Activated CD8-positive, alpha-beta memory T cell treated with anti-CD3 and anti-CD28 coated beads, Interleukin-2, amount 50 U/mL, for 4 hours (primary cell): ENCODE results near the gene ZNF219.

Experiments
- DNase-seq: peaks from one replicate; pipeline ENCODE4 v3.0.0-alpha.2; 2020

The ZNF219 gene

DNA sequence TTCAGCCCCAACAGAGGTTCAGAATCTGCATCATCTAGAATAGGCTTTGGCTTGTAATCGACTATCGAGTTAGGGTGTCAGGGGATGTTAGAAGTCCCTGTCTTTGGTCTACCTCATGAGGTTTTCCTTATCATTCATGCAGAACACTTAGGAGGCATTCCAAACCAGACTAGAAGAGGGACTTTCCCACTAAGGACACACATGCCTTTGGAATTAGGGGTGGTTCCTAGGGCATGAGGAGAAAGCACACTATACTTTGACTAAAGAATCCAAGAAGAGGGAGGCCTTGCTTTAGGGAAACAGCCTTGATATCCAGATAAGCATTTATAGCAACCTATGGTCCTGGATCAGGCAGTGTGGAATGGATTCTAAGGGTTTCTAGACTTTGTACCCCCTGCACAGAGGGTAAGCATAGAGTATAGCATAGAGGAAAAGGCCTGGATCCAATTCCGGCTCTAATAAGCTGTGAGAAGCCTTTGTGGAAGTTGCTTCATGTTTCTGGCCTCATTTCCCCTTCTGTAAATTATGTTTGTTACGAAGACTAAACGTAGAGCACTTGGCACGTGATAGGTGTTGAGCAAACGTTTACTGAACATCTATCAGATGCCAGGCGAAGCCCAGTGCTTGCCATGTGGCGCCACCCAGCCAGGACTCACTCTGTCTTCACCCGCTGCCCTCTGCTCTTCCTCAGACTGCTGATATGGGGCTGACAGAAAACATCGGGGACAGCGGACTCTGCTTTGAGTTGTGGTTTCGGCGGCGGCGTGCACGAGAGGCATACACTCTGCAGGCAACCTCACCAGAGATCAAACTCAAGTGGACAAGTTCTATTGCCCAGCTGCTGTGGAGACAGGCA is 13.2 kb downstream of the ZNF219 start:
- no peak for DNase-seq

DNA sequence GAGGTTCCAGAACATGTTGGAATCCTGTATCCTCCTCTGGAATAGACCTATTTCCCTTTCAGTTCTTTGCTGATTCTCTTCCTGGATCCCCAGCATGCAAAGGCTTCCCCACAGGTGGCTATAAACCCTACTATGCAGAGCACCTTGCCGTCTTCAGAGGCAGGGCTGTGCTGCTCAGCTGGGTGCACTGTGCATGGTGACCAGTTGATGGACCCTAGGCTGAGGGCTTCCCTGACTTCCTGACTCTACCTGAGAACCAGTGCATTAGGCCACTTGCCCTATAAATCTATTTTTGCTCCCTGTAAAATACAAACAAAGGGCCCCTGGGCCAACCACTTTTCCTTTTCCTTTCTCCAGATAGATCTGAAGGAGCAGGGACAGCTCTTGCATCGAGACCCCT is 14.1 kb downstream of the ZNF219 start:
- DNase-seq, result no peak

DNA sequence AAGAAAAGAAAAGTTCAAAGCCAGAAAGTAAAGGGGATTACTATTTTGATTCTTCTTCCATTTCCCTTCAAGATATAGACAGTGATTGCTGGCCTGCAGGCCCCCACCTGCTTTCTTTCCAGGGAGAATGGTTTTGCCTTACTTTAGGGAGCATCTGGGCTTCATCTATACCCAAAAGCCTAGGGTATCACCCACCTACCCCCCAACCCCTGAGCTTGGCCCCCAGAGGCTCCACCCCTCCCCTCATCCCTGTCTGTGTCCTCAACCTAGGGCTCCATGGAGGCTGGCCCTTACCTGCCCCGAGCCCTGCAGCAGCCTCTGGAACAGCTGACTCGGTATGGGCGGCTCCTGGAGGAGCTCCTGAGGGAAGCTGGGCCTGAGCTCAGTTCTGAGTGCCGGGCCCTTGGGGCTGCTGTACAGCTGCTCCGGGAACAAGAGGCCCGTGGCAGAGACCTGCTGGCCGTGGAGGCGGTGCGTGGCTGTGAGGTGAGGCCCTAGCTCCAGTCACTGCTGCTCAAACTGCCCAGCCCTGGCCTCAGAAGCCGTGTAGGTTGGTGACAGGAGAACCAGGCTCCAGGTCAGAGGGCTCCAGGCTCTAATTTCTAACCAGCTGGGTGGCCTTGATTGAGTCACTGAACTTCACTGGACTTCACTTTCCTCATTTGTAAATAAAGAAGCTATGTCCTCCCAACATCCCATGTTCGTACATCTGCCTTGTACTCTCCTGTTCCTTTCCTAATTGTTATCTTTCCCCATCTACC is 14.7 kb downstream of the ZNF219 start:
- no peak for DNase-seq

DNA sequence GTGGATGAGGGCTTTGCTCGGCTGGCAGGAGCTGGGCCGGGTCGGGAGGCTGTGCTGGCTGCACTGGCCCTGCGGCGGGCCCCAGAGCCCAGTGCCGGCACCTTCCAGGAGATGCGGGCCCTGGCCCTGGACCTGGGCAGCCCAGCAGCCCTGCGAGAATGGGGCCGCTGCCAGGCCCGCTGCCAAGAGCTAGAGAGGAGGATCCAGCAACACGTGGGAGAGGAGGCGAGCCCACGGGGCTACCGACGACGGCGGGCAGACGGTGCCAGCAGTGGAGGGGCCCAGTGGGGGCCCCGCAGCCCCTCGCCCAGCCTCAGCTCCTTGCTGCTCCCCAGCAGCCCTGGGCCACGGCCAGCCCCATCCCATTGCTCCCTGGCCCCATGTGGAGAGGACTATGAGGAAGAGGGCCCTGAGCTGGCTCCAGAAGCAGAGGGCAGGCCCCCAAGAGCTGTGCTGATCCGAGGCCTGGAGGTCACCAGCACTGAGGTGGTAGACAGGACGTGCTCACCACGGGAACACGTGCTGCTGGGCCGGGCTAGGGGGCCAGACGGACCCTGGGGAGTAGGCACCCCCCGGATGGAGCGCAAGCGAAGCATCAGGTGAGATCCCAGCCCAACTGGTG is 16.8 kb downstream of the ZNF219 start:
- DNase-seq, result no peak

DNA sequence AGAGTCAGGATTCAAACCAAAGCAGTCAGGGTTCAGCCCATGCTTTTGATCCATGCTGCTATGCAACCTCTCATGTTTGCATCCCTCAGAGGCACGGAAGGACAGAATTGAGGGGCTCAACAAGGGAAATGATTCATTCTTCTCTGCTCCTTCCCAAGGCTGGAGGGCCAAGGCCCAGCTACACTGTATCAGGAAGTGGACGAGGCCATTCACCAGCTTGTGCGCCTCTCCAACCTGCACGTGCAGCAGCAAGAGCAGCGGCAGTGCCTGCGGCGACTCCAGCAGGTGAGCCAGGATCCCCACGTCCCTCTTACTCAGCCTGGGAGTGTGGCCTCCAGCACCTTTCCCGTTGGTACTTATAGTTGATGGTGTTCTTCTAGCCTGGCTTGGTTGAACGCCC is 19.7 kb downstream of the ZNF219 start:
- DNase-seq, result no peak

DNA sequence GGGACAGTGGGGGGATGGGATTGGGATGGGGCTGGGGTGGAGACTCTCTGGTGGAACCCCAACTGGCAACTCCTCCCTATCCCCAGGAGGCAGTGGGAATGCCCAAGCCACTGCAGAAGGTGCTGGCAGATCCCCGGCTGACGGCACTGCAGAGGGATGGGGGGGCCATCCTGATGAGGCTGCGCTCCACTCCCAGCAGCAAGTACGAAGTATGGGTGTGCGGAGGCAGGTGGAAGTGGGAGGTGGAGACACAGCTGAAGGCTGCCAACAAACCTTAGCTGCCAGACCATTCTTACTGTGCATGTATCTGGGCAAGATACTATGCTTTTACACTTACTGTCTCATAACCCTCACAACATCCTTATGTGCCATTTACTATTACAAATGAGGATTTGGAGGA is 20.2 kb downstream of the ZNF219 start:
- no peak for DNase-seq

DNA sequence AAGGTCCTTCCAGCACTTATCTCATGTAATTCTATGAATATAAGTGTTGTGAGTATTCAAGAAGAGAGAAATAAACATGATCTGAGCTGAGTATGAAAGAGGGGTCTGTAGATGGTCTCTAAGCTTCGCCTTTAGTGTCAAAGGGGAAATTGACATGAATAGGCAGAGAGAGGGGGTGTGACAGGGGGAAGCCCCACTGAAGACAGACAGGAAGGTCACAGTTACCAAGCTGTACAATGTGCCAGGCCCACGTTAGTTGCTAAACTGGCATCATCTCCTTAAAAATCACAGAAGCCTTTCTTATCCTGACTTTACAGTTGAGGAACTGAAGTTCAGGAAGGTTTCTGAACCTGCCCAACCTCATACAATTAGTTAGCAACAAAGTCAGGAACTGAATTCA is 20.8 kb downstream of the ZNF219 start:
- no peak for DNase-seq

DNA sequence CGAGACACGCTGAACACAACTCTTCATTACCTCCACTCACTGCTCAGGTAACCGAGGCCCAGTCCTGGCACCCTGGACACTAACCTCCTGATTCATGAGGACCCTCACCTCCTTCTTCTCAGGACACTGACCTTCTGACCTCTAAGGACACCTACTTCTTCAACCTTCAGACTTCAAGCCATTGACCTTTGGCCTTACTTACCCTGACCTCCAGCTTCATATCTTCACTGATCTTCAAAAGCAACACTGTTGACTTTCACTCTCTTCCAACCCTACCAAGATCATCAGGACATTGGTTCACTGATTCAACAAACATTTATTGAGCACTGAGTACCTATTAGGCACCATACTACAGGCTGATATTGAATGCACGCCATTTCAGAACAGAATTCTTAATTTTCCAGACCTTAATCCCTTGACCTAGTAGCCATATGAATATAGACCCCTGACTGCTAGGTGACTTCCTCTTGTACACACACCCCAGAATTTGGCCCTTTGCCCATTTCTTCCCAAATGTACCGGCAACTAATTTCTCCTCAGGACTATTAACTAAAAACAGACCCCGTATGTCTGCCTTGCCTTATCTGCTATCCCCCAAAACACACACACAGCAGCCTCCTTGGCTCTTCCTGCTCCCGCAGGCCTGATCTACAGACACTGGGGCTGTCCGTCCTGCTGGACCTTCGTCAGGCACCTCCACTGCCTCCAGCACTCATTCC is 22.6 kb downstream of the ZNF219 start:
- DNase-seq, result no peak

DNA sequence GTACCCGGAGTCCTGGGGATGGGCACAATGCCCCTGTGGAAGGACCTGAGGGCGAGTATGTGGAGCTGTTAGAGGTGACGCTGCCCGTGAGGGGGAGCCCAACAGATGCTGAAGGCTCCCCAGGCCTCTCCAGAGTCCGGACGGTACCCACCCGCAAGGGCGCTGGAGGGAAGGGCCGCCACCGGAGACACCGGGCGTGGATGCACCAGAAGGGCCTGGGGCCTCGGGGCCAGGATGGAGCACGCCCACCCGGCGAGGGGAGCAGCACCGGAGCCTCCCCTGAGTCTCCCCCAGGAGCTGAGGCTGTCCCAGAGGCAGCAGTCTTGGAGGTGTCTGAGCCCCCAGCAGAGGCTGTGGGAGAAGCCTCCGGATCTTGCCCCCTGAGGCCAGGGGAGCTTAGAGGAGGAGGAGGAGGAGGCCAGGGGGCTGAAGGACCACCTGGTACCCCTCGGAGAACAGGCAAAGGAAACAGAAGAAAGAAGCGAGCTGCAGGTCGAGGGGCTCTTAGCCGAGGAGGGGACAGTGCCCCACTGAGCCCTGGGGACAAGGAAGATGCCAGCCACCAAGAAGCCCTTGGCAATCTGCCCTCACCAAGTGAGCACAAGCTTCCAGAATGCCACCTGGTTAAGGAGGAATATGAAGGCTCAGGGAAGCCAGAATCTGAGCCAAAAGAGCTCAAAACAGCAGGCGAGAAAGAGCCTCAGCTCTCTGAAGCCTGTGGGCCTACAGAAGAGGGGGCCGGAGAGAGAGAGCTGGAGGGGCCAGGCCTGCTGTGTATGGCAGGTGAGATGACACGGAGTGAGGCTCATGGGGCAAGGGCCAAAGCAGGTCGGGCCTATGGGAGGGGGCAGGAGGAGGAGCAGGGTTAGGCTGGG is 23.8 kb downstream of the ZNF219 start:
- no peak for DNase-seq

DNA sequence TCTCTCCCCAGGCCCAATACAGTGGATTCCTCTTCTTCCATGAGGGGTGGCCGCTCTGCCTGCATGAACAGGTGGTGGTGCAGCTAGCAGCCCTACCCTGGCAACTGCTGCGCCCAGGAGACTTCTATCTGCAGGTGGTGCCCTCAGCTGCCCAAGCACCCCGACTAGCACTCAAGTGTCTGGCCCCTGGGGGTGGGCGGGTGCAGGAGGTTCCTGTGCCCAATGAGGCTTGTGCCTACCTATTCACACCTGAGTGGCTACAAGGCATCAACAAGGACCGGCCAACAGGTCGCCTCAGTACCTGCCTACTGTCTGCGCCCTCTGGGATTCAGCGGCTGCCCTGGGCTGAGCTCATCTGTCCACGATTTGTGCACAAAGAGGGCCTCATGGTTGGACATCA is 24.5 kb downstream of the ZNF219 start:
- no peak for DNase-seq

DNA sequence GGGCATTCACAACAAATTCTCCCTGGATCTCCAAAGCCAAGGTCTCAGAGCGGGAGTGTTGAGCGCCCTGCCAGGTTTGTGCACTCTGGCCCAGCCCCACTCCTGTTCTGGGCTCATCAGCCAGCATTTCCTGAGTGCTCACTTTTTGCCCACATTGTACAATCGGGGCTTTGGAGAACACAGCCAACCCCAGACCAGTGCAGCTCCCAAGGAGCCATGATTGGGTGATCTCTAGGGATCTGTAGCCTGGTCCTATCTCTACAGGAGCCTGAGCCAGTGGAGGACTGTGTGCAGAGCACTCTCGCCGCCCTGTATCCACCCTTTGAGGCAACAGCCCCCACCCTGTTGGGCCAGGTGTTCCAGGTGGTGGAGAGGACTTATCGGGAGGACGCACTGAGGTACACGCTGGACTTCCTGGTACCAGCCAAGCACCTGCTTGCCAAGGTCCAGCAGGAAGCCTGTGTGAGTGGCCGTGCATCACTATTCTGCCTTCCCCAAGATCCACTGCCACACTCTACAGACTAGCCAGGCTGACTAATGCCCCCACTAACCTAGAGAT is 25.6 kb downstream of the ZNF219 start:
- DNase-seq, result no peak

DNA sequence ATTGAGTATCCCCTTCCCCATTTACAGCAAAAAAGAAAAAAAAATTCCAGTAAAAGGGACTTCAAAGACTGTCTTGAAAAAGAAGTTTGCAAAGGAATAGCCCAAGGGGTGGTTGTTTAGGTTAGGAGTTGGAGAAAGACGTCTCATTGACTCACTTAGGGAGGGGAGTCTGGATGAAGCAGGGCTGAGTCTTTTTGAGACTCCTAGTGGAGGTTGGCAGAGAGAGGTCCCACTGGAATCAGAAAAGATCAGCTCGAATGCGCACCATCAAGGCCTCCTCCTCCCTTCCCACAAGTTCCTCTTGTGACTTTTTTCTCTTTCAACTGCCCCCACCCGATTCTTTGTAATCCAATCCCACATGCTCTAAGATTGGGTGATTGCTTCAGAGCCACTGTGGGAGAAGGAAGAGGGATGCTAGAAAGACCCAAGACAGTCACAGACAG is 26.4 kb downstream of the ZNF219 start:
- DNase-seq, result no peak

DNA sequence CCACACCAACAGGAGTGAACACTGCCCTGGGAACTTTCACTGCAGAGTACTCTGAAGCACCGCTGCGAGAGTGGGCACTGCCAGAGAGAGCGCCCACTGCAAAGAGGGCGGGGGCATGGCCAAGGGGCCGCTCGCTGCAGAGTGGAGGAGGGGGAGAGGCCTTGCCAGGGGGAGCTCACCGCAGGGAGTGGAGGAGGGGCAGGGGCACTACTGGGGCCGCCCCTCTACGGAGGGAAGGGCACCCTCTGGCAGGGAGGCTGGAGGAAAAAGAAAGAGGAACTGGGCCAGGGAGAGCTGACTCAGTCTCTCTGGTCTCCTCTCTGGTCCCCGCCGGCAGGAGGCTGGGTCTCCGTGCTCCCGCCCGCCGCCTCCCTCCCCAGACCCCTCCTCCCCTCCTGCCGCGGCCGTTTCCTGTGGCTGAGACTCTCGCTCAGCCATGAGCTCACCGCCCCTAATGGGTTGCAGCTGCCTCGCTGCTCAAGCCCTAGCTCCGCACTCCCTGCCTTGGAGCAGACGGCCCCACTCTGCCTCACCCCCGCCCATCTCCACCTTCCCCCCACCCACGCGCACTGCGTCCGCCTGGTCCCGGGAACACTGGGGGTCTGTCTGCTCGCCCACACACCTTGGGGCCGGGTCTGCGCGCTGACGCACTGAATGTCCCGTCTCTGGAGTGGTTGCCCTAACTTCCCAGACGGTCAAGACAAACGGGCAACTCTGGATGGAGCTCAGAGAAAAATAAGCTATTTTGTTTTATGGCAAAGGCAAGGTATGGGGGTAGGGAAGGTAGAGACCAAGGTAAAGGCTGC is 27.0 kb downstream of the ZNF219 start:
- DNase-seq, result no peak

DNA sequence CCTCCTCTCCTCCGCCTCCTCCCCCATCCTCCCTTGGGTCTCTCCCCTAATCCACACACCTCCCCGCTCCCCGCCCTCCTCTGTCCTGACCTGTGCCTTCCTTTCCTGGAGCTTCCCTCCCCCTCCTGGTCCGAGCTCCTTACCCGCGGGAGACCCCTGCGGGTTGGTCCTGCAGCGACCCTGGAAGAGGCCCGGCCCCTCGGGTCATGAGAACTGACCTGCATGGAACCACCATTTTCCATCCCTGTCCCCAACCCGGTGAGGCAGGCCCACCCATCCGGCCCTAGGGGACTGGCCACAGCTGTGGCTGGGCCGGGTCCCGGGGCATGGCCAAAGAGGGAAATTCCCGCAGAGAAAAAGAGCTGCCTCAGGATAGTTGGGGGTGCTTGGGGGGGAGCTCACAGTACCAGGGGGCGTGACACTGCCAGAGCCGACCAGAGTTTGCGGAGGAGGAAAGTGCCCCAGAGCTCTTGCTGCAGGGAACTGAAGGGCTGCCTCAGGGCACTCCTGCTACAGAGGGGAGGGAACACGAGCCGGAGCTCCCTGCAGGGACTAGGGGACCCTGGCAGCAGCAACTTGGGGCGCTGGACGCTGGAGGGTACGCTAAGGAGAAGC is 27.7 kb downstream of the ZNF219 start:
- no peak for DNase-seq

DNA sequence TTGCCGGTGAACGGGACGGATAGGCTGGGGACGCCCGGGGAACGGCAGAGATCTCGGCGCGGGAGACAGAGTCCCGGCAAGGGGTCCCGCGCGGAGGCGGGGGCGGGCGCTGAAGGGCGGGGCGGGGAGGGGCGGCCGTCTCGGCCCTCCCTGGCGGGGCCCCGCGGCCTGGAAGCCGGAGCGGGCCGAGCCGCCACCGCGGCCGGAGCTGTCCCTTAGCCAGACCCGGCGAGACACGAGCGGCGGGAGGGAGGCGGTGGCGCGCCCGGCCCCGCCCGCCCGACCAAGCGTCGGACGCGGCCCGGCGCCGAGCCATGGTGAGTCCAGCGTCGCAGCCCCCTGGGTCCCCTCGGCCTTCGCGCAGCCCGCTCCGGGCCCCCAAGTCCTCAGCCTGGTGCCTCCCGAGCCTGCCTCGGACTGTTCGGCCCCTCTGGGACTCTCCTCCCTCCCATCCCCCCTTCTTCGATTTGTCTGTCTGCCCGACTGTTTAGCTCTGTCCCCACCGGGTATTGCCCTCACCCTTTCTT is 28.3 kb downstream of the ZNF219 start, which contains the start of gene ARHGEF40:
TSS of gene ARHGEF40 (plus strand) at position 222 of the 527 bp plus-strand sequence. CDS start at position 315, 93 bp downstream.
- no peak for DNase-seq

DNA sequence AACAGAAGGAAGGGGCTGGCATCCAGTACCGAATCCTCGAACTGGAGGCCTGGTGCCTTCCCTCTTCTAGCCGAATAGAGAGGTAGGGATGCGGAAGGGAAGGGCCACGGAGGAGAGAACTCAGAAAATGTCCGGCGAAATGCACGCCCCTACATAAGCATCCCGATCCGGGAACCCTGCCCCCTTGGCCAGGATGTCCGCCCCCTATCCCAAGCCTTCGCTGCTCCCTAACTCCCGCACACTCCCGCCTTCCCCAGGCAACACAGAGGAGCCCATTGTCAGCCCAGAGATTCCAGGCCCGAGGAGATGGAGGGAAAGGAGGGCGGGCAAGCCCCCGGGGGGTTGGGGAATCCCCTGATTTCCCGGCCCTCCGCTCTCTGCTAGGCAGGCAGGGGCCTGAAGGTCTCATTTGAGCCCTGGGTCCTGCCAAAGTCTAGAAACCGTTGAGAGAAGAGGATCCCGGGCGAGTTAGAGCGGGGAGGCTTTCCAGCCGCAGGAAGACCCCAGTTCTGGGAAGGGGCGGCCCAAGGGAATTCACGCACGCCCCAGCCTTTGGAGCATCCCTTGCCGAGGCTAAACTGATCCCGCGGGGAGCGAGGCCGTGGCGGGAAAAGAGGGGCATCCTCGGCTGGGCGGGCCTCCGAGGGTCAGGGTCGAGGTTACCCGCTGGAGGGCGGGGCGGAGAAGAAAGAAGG is 28.9 kb downstream of the ZNF219 start:
- no peak for DNase-seq

DNA sequence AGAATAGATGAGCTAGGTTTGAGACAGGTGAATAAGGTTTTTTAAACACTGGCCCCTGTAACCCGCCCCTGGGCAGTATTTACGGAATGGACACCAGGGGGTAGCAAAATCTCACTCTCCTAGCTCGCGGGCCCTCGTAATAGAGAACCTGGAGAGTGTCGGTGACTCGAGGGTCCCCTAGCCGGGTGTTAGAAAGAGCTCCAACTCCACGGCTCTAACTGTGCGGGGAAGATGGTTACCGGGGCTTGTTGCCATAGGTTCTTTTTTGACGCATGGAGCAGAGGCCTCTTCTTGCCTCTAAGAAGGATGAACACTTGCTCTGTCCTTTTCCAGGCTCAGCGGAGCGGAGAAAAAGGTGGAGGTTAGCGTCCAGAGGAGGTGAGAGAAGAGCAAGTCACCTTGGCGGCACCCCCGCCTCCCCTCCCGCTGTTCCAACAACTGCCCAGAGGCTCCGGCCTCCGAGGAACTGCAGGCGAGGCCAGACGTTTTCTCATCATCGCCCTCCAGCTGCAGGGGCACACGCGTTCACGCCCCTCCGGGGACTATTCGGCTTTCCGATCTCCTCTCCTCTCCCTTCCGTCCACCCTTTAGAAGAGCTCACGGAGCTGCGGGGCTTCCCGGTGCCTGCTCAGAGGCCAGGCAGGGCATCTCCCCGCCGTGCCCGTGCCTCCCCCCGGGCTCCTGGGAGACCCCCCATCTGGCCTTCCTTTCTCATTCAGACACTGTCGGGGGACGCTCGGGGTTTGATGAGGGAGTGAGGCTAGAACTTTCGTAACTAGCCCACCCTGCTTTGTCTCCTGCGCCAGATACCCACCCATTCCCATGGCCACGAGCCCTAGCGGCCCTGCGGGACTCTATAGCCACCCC is 29.7 kb downstream of the ZNF219 start:
- DNase-seq, result peak; percentile 54

DNA sequence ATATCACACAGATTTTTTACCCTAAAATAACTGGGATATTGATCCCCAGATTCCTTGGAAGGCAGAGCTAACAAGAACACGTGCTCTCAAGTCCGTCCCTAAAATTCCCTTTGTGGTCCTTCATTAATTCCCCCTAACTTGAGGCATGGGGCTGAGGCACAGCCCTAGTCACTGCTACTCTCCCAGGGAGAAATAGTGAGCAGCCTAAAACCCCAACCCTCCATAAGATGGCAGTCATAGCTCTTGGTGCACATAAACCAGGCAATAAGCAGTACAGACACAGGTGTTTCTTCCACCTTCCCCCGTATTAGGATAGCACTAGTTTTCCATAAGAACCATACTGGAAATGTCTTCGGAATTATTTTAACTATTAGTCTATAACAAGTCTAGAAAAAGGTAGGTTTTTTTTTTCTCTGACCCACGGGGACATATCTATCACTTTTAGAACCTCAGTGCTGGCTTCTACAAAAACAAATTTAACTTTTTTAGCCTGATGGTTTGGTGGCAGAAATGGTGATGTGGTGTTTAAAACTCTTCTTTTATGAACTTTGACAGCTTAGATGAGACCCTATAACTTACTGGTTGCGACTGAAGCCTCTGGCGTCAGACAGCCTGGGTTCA is 31.5 kb downstream of the ZNF219 start:
- no peak for DNase-seq
